ENCODE results near the gene VEGFB.

Gene VEGFB

GRCh38 chr11:64247729-64248531, 13.5 kb downstream of the VEGFB start:
- DNase-seq: no peak

GRCh38 chr11:64248578-64248977, 14.2 kb downstream of the VEGFB start:
- DNase-seq: no peak

- DNase-seq: no peak
Measured at GRCh38 chr11:64249038-64249437, 14.7 kb downstream of the VEGFB start.

- no peak for DNase-seq
Measured at GRCh38 chr11:64249563-64250414, 15.4 kb downstream of the VEGFB start.

- DNase-seq: no peak
Measured at GRCh38 chr11:64250415-64251015, 16.1 kb downstream of the VEGFB start.

GRCh38 chr11:64251016-64251752, 16.8 kb downstream of the VEGFB start, which contains the start of gene PLCB3:
TSS of gene PLCB3 (plus strand) at chr11:64251530. CDS start at chr11:64251650, 120 bp downstream.
- peak in 1 of 2 donors; percentile 50 for DNase-seq

- no peak for DNase-seq
Measured at GRCh38 chr11:64251753-64252002, 17.3 kb downstream of the VEGFB start.

- no peak for DNase-seq
Measured at GRCh38 chr11:64252003-64252872, 17.9 kb downstream of the VEGFB start.

- DNase-seq: no peak
Measured at GRCh38 chr11:64253043-64253442, 18.7 kb downstream of the VEGFB start.

- DNase-seq: peak; percentile 29 to 30
Measured at GRCh38 chr11:64253481-64253880, 19.1 kb downstream of the VEGFB start.

GRCh38 chr11:64254326-64254725, 19.9 kb downstream of the VEGFB start:
- no peak for DNase-seq

GRCh38 chr11:64255135-64256128, 21.0 kb downstream of the VEGFB start:
- no peak for DNase-seq

GRCh38 chr11:64256300-64256699, 21.9 kb downstream of the VEGFB start:
- DNase-seq: no peak

GRCh38 chr11:64258356-64258755, 24.0 kb downstream of the VEGFB start:
- DNase-seq: no peak

GRCh38 chr11:64258946-64259532, 24.7 kb downstream of the VEGFB start:
- DNase-seq: no peak

GRCh38 chr11:64259533-64260067, 25.2 kb downstream of the VEGFB start:
- DNase-seq: no peak

GRCh38 chr11:64260147-64260708, 25.8 kb downstream of the VEGFB start:
- DNase-seq: no peak

- DNase-seq: no peak
Measured at GRCh38 chr11:64261556-64262080, 27.2 kb downstream of the VEGFB start.

- no peak for DNase-seq
Measured at GRCh38 chr11:64262271-64263002, 28.1 kb downstream of the VEGFB start.

Measured in hippocampal formation (tissue), 2 donors.